GM23338 (cell line): ENCODE measurements around the gene KCTD2. TPM values are rescaled to one million over a fixed set of nuclear protein-coding genes. Genes with fewer than 3 reads are reported as not detected.

Source experiments
- ATAC-seq: fragments of 200-7000 bp; cut with Tn5 transposase; 3 replicates; pipeline ENCODE4 v1.9.1; 2020
- DNase-seq: peaks from one replicate; pipeline ENCODE4 v3.0.0-alpha.2; 2015; ENCODE audit warnings: low spot score
- H2AFZ ChIP-seq: fragments of 200-600 bp; sonication (generic); 2 replicates; pipeline ENCODE4 v1.8.0; 2016; ENCODE audit warnings: antibody characterized with exemption, mild to moderate bottlenecking, moderate library complexity
- H3F3A ChIP-seq: fragments of 200-600 bp; sonication (generic); replicated peaks from 2 replicates; pipeline ENCODE4 v1.8.0; 2017; ENCODE audit warnings: antibody characterized with exemption, mixed run types, low read depth
- H3K27ac ChIP-seq: fragments of 200-600 bp; sonication (generic); 2 replicates; pipeline ENCODE4 v1.6.1; 2016; ENCODE audit warnings: low read depth
- H3K27me3 ChIP-seq: fragments of 200-600 bp; sonication (generic); 2 replicates; pipeline ENCODE4 v1.8.0; 2016; ENCODE audit warnings: mild to moderate bottlenecking, mixed run types, moderate library complexity; ENCODE audit not compliant: insufficient read depth
- H3K36me3 ChIP-seq: fragments of 200-600 bp; sonication (generic); 2 replicates; pipeline ENCODE4 v1.8.0; 2016; ENCODE audit warnings: mild to moderate bottlenecking; ENCODE audit not compliant: insufficient read depth
- H3K4me1 ChIP-seq: fragments of 200-600 bp; sonication (generic); 2 replicates; pipeline ENCODE4 v1.8.0; 2016; ENCODE audit warnings: mild to moderate bottlenecking, moderate library complexity; ENCODE audit not compliant: insufficient read depth
- H3K4me2 ChIP-seq: fragments of 200-600 bp; sonication (generic); 2 replicates; pipeline ENCODE4 v1.7.1; 2017; ENCODE audit warnings: mixed run types
- H3K4me3 ChIP-seq: fragments of 200-600 bp; sonication (generic); 2 replicates; pipeline ENCODE4 v1.6.1; 2016; ENCODE audit warnings: mixed run types
- H3K79me2 ChIP-seq: fragments of 200-600 bp; sonication (generic); replicated peaks from 2 replicates; pipeline ENCODE4 v1.8.0; 2017; ENCODE audit warnings: mild to moderate bottlenecking; ENCODE audit not compliant: insufficient read depth
- H3K9me2 ChIP-seq: fragments of 200-600 bp; sonication (generic); 2 replicates; pipeline ENCODE4 v1.8.0; 2017; ENCODE audit not compliant: insufficient read depth
- H4K20me1 ChIP-seq: fragments of 200-600 bp; sonication (generic); replicated peaks from 2 replicates; pipeline ENCODE4 v1.8.0; 2017; ENCODE audit warnings: mild to moderate bottlenecking; ENCODE audit not compliant: insufficient read depth
- H3K27ac Mint-ChIP-seq: 2 replicates; pipeline ENCODE4 v1.8.0; 2020; ENCODE audit warnings: inconsistent platforms, mild to moderate bottlenecking, moderate library complexity, mixed read lengths
- H3K27me3 Mint-ChIP-seq: 3 replicates; pipeline ENCODE4 v1.8.0; 2022; ENCODE audit warnings: low read depth, mild to moderate bottlenecking, moderate library complexity, mixed read lengths, inconsistent platforms; ENCODE audit not compliant: insufficient read depth, poor library complexity
- H3K36me3 Mint-ChIP-seq: 3 replicates; pipeline ENCODE4 v1.8.0; 2021; ENCODE audit warnings: low read depth, mild to moderate bottlenecking, inconsistent platforms, moderate library complexity, mixed read lengths
- H3K4me1 Mint-ChIP-seq: 3 replicates; pipeline ENCODE4 v1.8.0; 2020; ENCODE audit warnings: mild to moderate bottlenecking, inconsistent platforms, mixed read lengths
- H3K4me3 Mint-ChIP-seq: 3 replicates; pipeline ENCODE4 v1.8.0; 2021; ENCODE audit warnings: moderate library complexity, mild to moderate bottlenecking, inconsistent platforms, mixed read lengths
- H3K9me3 Mint-ChIP-seq: 3 replicates; pipeline ENCODE4 v1.8.0; 2020; ENCODE audit warnings: moderate library complexity, mild to moderate bottlenecking, inconsistent platforms, mixed read lengths
- CREB1 ChIP-seq: fragments of 250-450 bp; sonication (Bioruptor Pico); IDR thresholded peaks from 2 replicates; pipeline ENCODE4 v1.5.0; 2020; ENCODE audit warnings: low read depth, mild to moderate bottlenecking, moderate library complexity
- CTCF ChIP-seq, 2 experiments: fragments of 200-600 bp in 1 of 2; sonication (generic) in 1 of 2; conservative IDR thresholded peaks; 2 replicates each; pipeline versions ENCODE4 v1.5.1 to v1.6.1; 2016 to 2017; ENCODE audit warnings: antibody characterized with exemption in 2 of 2, low read depth in 2 of 2, mild to moderate bottlenecking in 2 of 2, moderate library complexity in 1 of 2
- EZH2 ChIP-seq: fragments of 200-600 bp; sonication (generic); IDR thresholded peaks from one replicate; pipeline ENCODE4 v1.8.0; 2017; ENCODE audit warnings: antibody characterized with exemption, mild to moderate bottlenecking, low read depth; ENCODE audit not compliant: unreplicated experiment
- EZH2phosphoT487 ChIP-seq: fragments of 200-600 bp; sonication (generic); IDR thresholded peaks from one replicate; pipeline ENCODE4 v1.8.1; 2018; ENCODE audit warnings: antibody characterized with exemption; ENCODE audit not compliant: unreplicated experiment
- ZNF114 ChIP-seq: fragments of 250-450 bp; sonication (Bioruptor Pico); IDR thresholded peaks from 2 replicates; pipeline ENCODE4 v1.5.0; 2020; ENCODE audit warnings: mild to moderate bottlenecking, moderate library complexity
- ZNF331 ChIP-seq: fragments of 250-450 bp; sonication (Bioruptor Pico); IDR thresholded peaks from 2 replicates; pipeline ENCODE4 v1.5.0; 2020; ENCODE audit warnings: low read depth, mild to moderate bottlenecking, moderate library complexity
- ZNF462 ChIP-seq: fragments of 250-450 bp; sonication (Bioruptor Pico); IDR thresholded peaks from 2 replicates; pipeline ENCODE4 v1.5.0; 2020; ENCODE audit warnings: mild to moderate bottlenecking, moderate library complexity
- polyA plus RNA-seq: library from polyadenylated mRNA; unstranded; fragments of >200 nt; fragmentation: Nextera tagmentation; extraction: Ambion mirVana; gene quantifications from 2 replicates; pipeline ENCODE4 v1.2.1, GENCODE V29; 2016
- total RNA-seq: library from RNA; depleted of rRNA; stranded (reverse); fragments of >200 nt; shearing (Covaris generic); gene quantifications from 2 replicates; pipeline ENCODE4 v1.2.3, GENCODE V29; 2014
- TF ChIP-seq, protein P1 (sequence below): IDR thresholded peaks from one replicate; pipeline ENCODE4 v1.6.1; 2018; ENCODE audit warnings: antibody characterized with exemption; ENCODE audit not compliant: unreplicated experiment

KCTD2 gene
- total and polyA plus RNA-seq, 2 experiments from 2014 or later: 7.4 to 30.0 TPM

DNA sequence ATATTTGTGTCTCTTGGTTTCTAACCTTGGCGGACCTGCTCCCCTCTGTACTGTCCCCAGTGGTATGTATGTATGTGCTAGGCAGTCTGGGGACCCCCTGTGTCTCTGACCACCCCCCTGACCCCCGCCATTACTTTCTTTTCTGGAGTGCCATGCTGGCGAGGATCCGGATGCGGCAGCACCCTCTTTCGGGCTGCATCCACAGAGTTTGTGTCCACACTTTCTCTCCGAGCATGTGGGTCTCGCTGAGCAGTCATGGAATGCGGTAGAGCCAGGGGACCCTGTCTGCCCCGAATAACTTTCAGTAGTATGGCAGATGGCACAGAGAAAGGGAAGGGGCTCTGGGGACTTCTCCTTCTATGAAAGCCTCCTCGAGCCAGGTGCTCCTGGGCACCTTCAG lies 17.0 kb downstream of the KCTD2 start:
- Histone ChIP-seq H4K20me1 (peaks cover 10% of the 10 kb centered on the region; the same call in 1 of the 2 replicates), H3K4me2 (no peak overlapping the region), H3K27ac (no peak overlapping the region), H3K79me2 (no peaks in the 10 kb centered on the region), H3K36me3 (peaks cover 40% of the 10 kb centered on the region), H3K27me3 (no peaks in the 10 kb centered on the region), H3F3A (0 out of 2 replicates have a peak, but pooled peaks cover 6% of the 10 kb centered on the region), H2AFZ (no peak overlapping the region), H3K4me3 (no peak overlapping the region), H3K4me1 (no peaks in the 10 kb centered on the region), H3K9me2 (no peaks in the 10 kb centered on the region)
- Mint-ChIP-seq H3K36me3 (peaks cover 56% of the 10 kb centered on the region), H3K9me3 (no peaks in the 10 kb centered on the region), H3K27ac (no peak overlapping the region), H3K4me3 (no peak overlapping the region), H3K4me1 (no peaks in the 10 kb centered on the region), H3K27me3 (peaks cover 10% of the 10 kb centered on the region)
- ATAC-seq: no peak
- no peak for DNase-seq
- no peak for TF ChIP-seq EZH2phosphoT487
- no peak for TF ChIP-seq CTCF (conservative IDR thresholded peaks at IDR 0.05; ENCODE audit: low read depth in 2 of 2)
- TF ChIP-seq ZNF114 (CRISPR knock-in tag): no peak
- TF ChIP-seq EZH2: no peak

DNA sequence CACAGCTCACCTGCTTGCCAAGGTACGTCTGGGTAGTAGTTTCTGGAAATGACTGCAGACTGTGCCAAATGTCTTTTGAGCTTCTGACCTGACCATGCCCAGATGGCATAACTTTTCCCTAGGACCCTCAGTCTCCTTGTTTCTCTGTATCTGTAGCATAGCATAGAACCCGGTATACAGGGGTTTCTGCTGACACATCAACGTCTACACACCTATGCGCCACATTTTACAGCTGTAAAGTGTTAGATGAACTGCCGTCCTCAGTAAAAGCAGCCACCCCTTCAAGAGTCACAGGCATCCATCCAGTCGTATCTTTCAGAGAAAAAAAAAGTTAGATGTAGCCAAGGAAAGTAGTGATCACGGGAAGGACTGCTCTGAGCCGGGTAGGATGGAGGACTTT lies 17.4 kb downstream of the KCTD2 start:
- Mint-ChIP-seq H3K27me3 (peaks cover 10% of the 10 kb centered on the region), H3K36me3 (peaks cover 54% of the 10 kb centered on the region), H3K27ac (no peak overlapping the region), H3K4me1 (no peaks in the 10 kb centered on the region), H3K4me3 (no peak overlapping the region), H3K9me3 (no peaks in the 10 kb centered on the region)
- H3K4me2 ChIP-seq: no peak overlapping the region
- DNase-seq (no peak), ATAC-seq (no peak)
- H3K4me1 ChIP-seq: no peaks in the 10 kb centered on the region
- H3K36me3 ChIP-seq: peaks cover 36% of the 10 kb centered on the region
- no peak overlapping the region for H3K4me3 ChIP-seq
- H3K27me3 ChIP-seq: no peaks in the 10 kb centered on the region
- no peaks in the 10 kb centered on the region for H3K9me2 ChIP-seq
- H4K20me1 ChIP-seq: peaks cover 10% of the 10 kb centered on the region; the same call in 1 of the 2 replicates
- H3F3A ChIP-seq: 0 out of 2 replicates have a peak, but pooled peaks cover 4% of the 10 kb centered on the region
- no peak overlapping the region for H2AFZ ChIP-seq
- H3K27ac ChIP-seq: no peak overlapping the region
- H3K79me2 ChIP-seq: no peaks in the 10 kb centered on the region
- TF ChIP-seq ZNF462 (CRISPR knock-in tag): no peak
- no peak for TF ChIP-seq ZNF331
- no peak for TF ChIP-seq EZH2phosphoT487
- TF ChIP-seq, protein P1, sequence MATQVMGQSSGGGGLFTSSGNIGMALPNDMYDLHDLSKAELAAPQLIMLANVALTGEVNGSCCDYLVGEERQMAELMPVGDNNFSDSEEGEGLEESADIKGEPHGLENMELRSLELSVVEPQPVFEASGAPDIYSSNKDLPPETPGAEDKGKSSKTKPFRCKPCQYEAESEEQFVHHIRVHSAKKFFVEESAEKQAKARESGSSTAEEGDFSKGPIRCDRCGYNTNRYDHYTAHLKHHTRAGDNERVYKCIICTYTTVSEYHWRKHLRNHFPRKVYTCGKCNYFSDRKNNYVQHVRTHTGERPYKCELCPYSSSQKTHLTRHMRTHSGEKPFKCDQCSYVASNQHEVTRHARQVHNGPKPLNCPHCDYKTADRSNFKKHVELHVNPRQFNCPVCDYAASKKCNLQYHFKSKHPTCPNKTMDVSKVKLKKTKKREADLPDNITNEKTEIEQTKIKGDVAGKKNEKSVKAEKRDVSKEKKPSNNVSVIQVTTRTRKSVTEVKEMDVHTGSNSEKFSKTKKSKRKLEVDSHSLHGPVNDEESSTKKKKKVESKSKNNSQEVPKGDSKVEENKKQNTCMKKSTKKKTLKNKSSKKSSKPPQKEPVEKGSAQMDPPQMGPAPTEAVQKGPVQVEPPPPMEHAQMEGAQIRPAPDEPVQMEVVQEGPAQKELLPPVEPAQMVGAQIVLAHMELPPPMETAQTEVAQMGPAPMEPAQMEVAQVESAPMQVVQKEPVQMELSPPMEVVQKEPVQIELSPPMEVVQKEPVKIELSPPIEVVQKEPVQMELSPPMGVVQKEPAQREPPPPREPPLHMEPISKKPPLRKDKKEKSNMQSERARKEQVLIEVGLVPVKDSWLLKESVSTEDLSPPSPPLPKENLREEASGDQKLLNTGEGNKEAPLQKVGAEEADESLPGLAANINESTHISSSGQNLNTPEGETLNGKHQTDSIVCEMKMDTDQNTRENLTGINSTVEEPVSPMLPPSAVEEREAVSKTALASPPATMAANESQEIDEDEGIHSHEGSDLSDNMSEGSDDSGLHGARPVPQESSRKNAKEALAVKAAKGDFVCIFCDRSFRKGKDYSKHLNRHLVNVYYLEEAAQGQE: no peak
- no peak for TF ChIP-seq CREB1 (CRISPR knock-in tag)
